Liver (tissue), 4 donors: Measurements from ENCODE around the gene PLIN4. TPM values are rescaled to one million over a fixed set of nuclear protein-coding genes. Genes with fewer than 3 reads are reported as not detected.

ENCODE experiments used
- polyA plus RNA-seq, 2 donors: library from polyadenylated mRNA; stranded (reverse) in 1 of 2; unstranded in 1 of 2; fragments of 200-250 nt in 1 of 2; fragments of >200 nt in 1 of 2; fragmentation: Nextera tagmentation in 1 of 2; extraction: Ambion mirVana in 1 of 2; gene quantifications; one replicate each; pipeline versions ENCODE4 v1.2.1 to v1.2.3, GENCODE V29; 2013 to 2015
- total RNA-seq, 2 donors: library from RNA; depleted of rRNA; stranded (reverse); fragments of >200 nt; gene quantifications; one replicate each; pipeline ENCODE4 v1.2.3, GENCODE V29; 2014
- donor health status: healthy.
- donor health status: healthy.
- donor health status: healthy.

PLIN4 gene
- total and polyA plus RNA-seq, 4 donors, result 3.1 to 49.1 (median 9.5) TPM

Other genes with a start within 250 kb of the PLIN4 start
- gene SHD, start 239.2 kb downstream of the PLIN4 start, total RNA-seq, result 1 to 10 TPM in 1 of 2 donors, under 1 TPM in 1; 0.09 to 2.3 TPM
- 10 to 100 TPM in 1 of 2 donors, 1 to 10 TPM in 1; 6.8 to 15.7 TPM for gene SHD, start 239.2 kb downstream of the PLIN4 start, polyA plus RNA-seq
- gene TMIGD2, start 216.1 kb downstream of the PLIN4 start, total RNA-seq, result under 1 TPM; 0.47 to 0.50 TPM
- gene TMIGD2, start 216.1 kb downstream of the PLIN4 start, polyA plus RNA-seq, result under 1 TPM; 0.16 to 0.94 TPM
- under 1 TPM in 1 of 2 donors, not detected in 1; 0.92 TPM for gene FSD1, start 213.9 kb downstream of the PLIN4 start, total RNA-seq
- gene FSD1, start 213.9 kb downstream of the PLIN4 start, polyA plus RNA-seq, result under 1 TPM; 0.05 to 0.19 TPM
- 10 to 100 TPM in 1 of 2 donors, 1 to 10 TPM in 1; 8.6 to 26.4 TPM for gene STAP2, start 179.7 kb downstream of the PLIN4 start, total RNA-seq
- 10 to 100 TPM; 23.6 to 24.5 TPM for gene STAP2, start 179.7 kb downstream of the PLIN4 start, polyA plus RNA-seq
- gene MPND, start 174.9 kb downstream of the PLIN4 start, total RNA-seq, result 1 to 10 TPM; 4.7 to 9.9 TPM
- 1 to 10 TPM; 9.0 to 9.4 TPM for gene MPND, start 174.9 kb downstream of the PLIN4 start, polyA plus RNA-seq
- gene SH3GL1, start 117.9 kb downstream of the PLIN4 start, total RNA-seq, result 10 to 100 TPM; 16.7 to 19.7 TPM
- gene SH3GL1, start 117.9 kb downstream of the PLIN4 start, polyA plus RNA-seq, result 10 to 100 TPM; 16.5 to 27.8 TPM
- gene CHAF1A, start 115.8 kb downstream of the PLIN4 start, total RNA-seq, result 10 to 100 TPM in 1 of 2 donors, 1 to 10 TPM in 1; 2.9 to 20.8 TPM
- gene CHAF1A, start 115.8 kb downstream of the PLIN4 start, polyA plus RNA-seq, result 1 to 10 TPM; 1.0 to 2.1 TPM
- gene UBXN6, start 60.7 kb downstream of the PLIN4 start, total RNA-seq, result 10 to 100 TPM; 33.0 to 92.3 TPM
- gene UBXN6, start 60.7 kb downstream of the PLIN4 start, polyA plus RNA-seq, result 10 to 100 TPM; 39.5 to 68.6 TPM
- gene HDGFL2, start 46.2 kb downstream of the PLIN4 start, total RNA-seq, result 10 to 100 TPM; 14.9 to 15.7 TPM
- gene HDGFL2, start 46.2 kb downstream of the PLIN4 start, polyA plus RNA-seq, result 10 to 100 TPM in 1 of 2 donors, 1 to 10 TPM in 1; 3.4 to 13.2 TPM
- gene PLIN5, start 16.7 kb upstream of the PLIN4 start, total RNA-seq, result 10 to 100 TPM; 13.3 to 83.8 TPM
- 10 to 100 TPM; 51.8 to 61.5 TPM for gene PLIN5, start 16.7 kb upstream of the PLIN4 start, polyA plus RNA-seq
- 100 to 1,000 TPM in 1 of 2 donors, 10 to 100 TPM in 1; 57.8 to 581 TPM for gene LRG1, start 21.6 kb upstream of the PLIN4 start, total RNA-seq
- 1,000 to 10,000 TPM in 1 of 2 donors, 100 to 1,000 TPM in 1; 741 to 1,122 TPM for gene LRG1, start 21.6 kb upstream of the PLIN4 start, polyA plus RNA-seq
- gene SEMA6B, start 41.2 kb upstream of the PLIN4 start, total RNA-seq, result 1 to 10 TPM; 2.8 to 3.1 TPM
- gene SEMA6B, start 41.2 kb upstream of the PLIN4 start, polyA plus RNA-seq, result 1 to 10 TPM in 1 of 2 donors, under 1 TPM in 1; 0.58 to 3.2 TPM
- 10 to 100 TPM; 15.6 to 29.0 TPM for gene TNFAIP8L1, start 121.0 kb upstream of the PLIN4 start, total RNA-seq
- gene TNFAIP8L1, start 121.0 kb upstream of the PLIN4 start, polyA plus RNA-seq, result 10 to 100 TPM; 19.1 to 21.2 TPM
- 10 to 100 TPM; 85.1 to 88.9 TPM for gene MYDGF, start 151.9 kb upstream of the PLIN4 start, total RNA-seq
- 100 to 1,000 TPM; 198 to 222 TPM for gene MYDGF, start 151.9 kb upstream of the PLIN4 start, polyA plus RNA-seq
- gene DPP9, start 205.4 kb upstream of the PLIN4 start, total RNA-seq, result 10 to 100 TPM; 27.3 to 74.5 TPM
- 10 to 100 TPM; 20.5 to 53.4 TPM for gene DPP9, start 205.4 kb upstream of the PLIN4 start, polyA plus RNA-seq